ENCODE measurements around the gene EDNRB. TPM values are rescaled to one million over a fixed set of nuclear protein-coding genes. Genes with fewer than 3 reads are reported as not detected.
A peak's percentile ranks its signal among the peaks of the same experiment; 100 is the strongest.
"Not testable (repeated sequence)": the region's sequence is repeated elsewhere in the genome, so short reads cannot be mapped to it uniquely, and the experiment has no call there.

EDNRB gene
- total RNA-seq, 8 experiments from 2014 or later, result 0.31 to 151 (median 13.4) TPM

GRCh38 chr13:77860507-77860981, 58.1 kb downstream of the EDNRB start:
- H3K4me1 ChIP-seq (replicated peaks in 1 of 2), result peaks cover 0 to 8% of the 10 kb centered on the region in 2 donors
- ATAC-seq (replicated peaks in 6 of 8), result peak in 3 of 8 experiments; percentile 45 to 98 (median 98)
- H3K4me3 ChIP-seq, result no peak overlapping the region
- in situ Hi-C loops (cut with MboI; ENCODE audit: low pct_unique_long_range_greater_than_20kb in 2 of 9, low sequenced_read_pairs in 9 of 9, unreplicated experiment in 9 of 9), result no loop called here
- WGBS, 10 experiments, result 0 to 100% (median 30%) methylated on average over 1 of the region's 1 CpG; no CpG with 5 or more reads in 3 of the 10 experiments
- H3K27ac ChIP-seq, result no peak overlapping the region

DNA sequence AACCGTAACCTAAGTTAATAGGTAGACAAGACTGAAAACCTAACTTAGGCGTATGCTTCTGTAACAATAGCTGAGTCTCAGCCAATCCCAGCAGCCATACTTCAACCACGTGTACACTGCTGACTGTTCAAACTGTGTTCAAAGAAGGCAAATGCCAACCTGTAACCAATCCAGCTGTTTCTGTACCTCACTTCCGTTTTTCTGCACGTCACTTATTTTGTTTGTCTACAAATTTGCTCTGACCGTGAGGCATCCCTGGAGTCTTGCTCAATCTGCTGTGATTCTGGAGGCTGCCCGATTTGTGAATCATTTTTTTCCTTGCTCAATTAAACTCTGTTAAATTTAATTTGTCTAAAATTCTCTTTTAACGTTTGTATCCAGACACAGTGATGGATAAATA, 59.2 kb downstream of the EDNRB start:
- peaks cover 5 to 13% of the 10 kb centered on the region in 2 donors for H3K4me1 ChIP-seq (replicated peaks in 1 of 2)
- no peak for ATAC-seq (replicated peaks in 6 of 8)
- no peak overlapping the region for H3K27ac ChIP-seq
- no peak overlapping the region for H3K4me3 ChIP-seq
- in situ Hi-C loops (cut with MboI; ENCODE audit: low pct_unique_long_range_greater_than_20kb in 2 of 9, low sequenced_read_pairs in 9 of 9, unreplicated experiment in 9 of 9), result no loop called here
- WGBS, 10 experiments, result 23 to 96% (median 86%) methylated on average over 4 to 8 of the region's 8 CpGs

DNA sequence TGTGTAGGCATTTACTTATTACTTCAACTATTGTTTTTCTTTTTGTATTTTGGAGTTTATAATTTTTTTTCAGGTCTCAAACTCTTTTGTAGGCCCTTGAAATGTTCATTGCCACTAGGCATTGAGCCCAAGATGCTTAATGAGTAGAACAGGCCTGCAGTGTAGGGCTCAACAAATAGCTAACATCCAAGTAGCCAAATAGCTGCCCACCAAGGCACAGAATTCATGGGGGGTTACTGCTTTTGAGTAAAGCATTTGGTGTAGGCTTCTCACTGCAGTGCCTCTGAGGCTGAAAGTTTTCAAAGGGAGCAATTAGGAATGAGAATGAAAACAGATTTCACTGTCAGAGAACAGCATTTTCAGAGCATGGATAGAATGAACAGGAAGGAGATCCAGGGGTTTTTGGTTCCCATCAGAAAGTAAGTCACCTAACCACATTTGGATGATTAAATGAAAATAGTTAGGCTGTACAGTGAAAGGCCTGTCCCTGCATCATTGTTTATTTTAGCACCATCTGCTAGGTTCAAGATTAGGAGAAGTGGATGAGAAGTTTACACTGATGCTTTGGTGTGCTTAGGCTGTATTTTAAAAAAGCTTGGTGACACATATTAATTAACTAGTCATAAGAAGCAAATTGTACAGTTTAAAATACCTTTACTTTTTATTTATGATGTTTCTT, 61.0 kb downstream of the EDNRB start:
- ATAC-seq (replicated peaks in 6 of 8), result no peak

GRCh38 chr13:77853703-77854102, 64.9 kb downstream of the EDNRB start:
- peak; percentile 44 to 98 (median 98) for ATAC-seq (replicated peaks in 6 of 8)
- in situ Hi-C loops (cut with MboI; ENCODE audit: low pct_unique_long_range_greater_than_20kb in 2 of 9, low sequenced_read_pairs in 9 of 9, unreplicated experiment in 9 of 9), result no loop called here
- peaks cover 12 to 17% of the 10 kb centered on the region in 2 donors for H3K4me1 ChIP-seq (replicated peaks in 1 of 2)
- H3K4me3 ChIP-seq, result no peak overlapping the region
- 0 to 35% (median 15%) methylated on average over 1 to 4 of the region's 4 CpGs for WGBS, 10 experiments
- H3K27ac ChIP-seq, result no peak overlapping the region

More for the DNA sequence above, 61.0 kb downstream of the EDNRB start:
- Histone ChIP-seq H3K27ac (no peak overlapping the region), H3K4me1 (replicated peaks in 1 of 2) (peaks cover 12 to 17% of the 10 kb centered on the region in 2 donors), H3K4me3 (no peak overlapping the region)
- in situ Hi-C loops (cut with MboI; ENCODE audit: low pct_unique_long_range_greater_than_20kb in 2 of 9, low sequenced_read_pairs in 9 of 9, unreplicated experiment in 9 of 9), result no loop called here

- ATAC-seq (replicated peaks in 6 of 8); H3K4me1 ChIP-seq (replicated peaks in 1 of 2); H3K27ac ChIP-seq; in situ Hi-C loops (cut with MboI; ENCODE audit: low pct_unique_long_range_greater_than_20kb in 2 of 9, low sequenced_read_pairs in 9 of 9, unreplicated experiment in 9 of 9); H3K4me3 ChIP-seq: not testable (repeated sequence)
- WGBS, 10 experiments, result 80 to 100% (median 100%) methylated on average over 1 to 4 of the region's 4 CpGs; no CpG with 5 or more reads in 2 of the 10 experiments
Measured at GRCh38 chr13:77848050-77848449, 70.6 kb downstream of the EDNRB start.

- 25 to 100% (median 100%) methylated on average over 1 of the region's 1 CpG for WGBS, 10 experiments
- no peak for ATAC-seq (replicated peaks in 6 of 8)
- H3K27ac ChIP-seq, result no peak overlapping the region
- in situ Hi-C loops (cut with MboI; ENCODE audit: low pct_unique_long_range_greater_than_20kb in 2 of 9, low sequenced_read_pairs in 9 of 9, unreplicated experiment in 9 of 9), result no loop called here
- H3K4me3 ChIP-seq, result no peak overlapping the region
- H3K4me1 ChIP-seq (replicated peaks in 1 of 2), result no peaks in the 10 kb centered on the region
Measured at GRCh38 chr13:77846173-77846572, 72.5 kb downstream of the EDNRB start.

Other genes with a start within 250 kb of the EDNRB start
- 10 to 100 TPM in 6 of 8 experiments, under 1 TPM in 2; 0.71 to 73.8 (median 40.9) TPM for gene SLAIN1, start 221.1 kb downstream of the EDNRB start, total RNA-seq

All from motor neuron (in vitro differentiated cells).